Germinal center (tissue), 1 donor: Measurements from ENCODE around the gene TIMP3.
"Not testable (repeated sequence)": the region's sequence is repeated elsewhere in the genome, so short reads cannot be mapped to it uniquely, and the experiment has no call there.

ENCODE experiments used
- DNase-seq: peaks from one replicate; pipeline ENCODE4 v3.0.0; 2012; ENCODE audit warnings: mixed read lengths, low spot score

Gene TIMP3

DNA sequence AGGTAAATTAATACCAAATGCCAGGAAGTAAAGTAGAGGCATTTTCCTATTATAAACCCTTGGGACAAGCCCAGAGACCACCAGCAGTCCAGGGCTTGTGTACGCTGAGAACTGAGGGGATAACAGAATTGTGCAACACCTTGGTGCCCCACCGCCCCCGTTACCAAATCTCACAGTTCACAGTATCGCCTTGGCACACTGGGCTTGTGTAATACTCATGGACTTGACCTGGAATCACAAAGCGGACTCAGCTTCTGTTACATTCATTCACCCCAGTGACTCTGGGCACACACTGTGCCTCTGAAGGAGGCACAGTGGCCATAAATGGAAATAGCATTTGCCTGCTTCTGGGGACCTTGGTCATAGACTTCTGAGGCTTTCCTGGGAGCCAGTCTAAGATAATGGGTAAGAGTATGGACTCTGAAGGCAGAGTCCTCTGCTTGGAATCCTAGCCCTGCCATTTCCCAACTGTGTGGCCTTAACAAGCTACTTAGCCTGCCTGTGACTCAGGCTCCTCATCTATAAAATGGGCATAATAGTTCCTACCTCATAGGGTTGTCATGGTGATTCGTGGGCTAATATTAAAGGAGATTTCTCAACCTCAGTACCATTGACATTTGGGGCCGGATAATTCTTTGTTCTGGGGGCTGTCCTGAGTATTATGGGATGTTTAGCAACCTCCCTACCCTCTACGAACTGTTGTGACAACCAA lies 53.7 kb downstream of the TIMP3 start:
- no peak for DNase-seq

DNA sequence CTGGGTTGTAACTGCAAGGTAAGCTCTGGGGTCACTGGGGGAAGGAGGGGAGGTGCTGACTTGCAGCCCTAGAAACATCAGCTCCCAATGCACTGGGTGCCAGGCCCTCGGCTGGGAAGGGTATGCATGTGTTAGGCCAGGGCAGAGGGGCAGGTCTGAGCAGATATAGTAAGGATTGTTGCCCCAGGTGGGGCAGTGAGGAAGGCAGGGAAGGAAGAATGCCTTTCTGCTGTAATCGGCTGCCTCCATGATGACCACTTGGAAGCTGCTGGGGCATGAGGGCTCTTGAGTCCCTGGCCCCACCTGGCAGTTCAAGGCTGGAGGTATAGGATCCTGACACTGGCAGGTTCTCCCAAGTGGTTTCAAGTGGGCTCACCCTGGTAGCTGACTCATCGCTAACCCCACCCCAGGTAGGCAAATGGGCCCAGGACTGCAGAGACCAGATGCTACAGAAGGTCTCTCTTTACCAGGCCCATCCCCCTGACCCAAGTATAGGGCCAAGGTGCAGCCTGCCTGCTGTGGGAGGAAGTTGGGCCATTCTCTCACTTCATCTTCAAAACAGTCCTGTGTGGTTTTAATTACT lies 56.7 kb downstream of the TIMP3 start:
- no peak for DNase-seq

DNA sequence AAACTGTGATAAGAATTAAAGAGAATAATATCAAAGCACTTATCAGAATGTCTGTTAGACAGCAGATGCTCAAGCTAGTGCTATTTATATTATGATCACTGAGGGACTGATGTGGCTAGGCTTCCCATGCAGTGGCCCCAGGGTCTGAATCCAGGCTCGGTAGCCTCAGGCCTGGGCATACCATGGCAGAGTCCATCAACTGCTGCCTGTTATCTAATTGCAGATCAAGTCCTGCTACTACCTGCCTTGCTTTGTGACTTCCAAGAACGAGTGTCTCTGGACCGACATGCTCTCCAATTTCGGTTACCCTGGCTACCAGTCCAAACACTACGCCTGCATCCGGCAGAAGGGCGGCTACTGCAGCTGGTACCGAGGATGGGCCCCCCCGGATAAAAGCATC lies 57.5 kb downstream of the TIMP3 start:
- no peak for DNase-seq

DNA sequence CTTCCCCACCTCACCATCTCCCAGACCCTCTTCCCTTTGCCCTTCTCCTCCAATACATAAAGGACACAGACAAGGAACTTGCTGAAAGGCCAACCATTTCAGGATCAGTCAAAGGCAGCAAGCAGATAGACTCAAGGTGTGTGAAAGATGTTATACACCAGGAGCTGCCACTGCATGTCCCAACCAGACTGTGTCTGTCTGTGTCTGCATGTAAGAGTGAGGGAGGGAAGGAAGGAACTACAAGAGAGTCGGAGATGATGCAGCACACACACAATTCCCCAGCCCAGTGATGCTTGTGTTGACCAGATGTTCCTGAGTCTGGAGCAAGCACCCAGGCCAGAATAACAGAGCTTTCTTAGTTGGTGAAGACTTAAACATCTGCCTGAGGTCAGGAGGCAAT lies 58.2 kb downstream of the TIMP3 start:
- no peak for DNase-seq

DNA sequence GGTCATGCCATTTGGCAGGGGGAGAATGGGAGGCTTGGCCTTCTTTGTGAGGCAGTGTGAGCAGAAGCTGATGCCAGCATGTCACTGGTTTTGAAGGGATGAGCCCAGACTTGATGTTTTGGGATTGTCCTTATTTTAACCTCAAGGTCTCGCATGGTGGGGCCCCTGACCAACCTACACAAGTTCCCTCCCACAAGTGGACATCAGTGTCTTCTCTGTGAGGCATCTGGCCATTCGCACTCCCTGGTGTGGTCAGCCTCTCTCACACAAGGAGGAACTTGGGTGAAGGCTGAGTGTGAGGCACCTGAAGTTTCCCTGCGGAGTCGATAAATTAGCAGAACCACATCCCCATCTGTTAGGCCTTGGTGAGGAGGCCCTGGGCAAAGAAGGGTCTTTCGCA lies 59.8 kb downstream of the TIMP3 start:
- DNase-seq = no peak

DNA sequence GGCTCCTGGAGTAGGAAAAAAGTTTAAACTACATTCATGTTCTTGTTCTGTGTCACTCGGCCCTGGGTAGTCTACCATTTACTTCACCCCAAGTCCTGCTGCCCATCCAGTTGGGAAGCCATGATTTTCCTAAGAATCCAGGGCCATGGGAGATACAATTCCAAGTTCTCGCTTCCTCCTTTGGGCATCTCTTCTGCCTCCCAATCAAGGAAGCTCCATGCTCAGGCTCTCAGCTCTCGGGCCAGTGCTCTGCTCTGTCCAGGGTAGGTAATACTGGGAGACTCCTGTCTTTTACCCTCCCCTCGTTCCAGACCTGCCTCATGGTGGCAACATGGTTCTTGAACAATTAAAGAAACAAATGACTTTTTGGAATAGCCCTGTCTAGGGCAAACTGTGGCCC lies 60.6 kb downstream of the TIMP3 start:
- no peak for DNase-seq

DNA sequence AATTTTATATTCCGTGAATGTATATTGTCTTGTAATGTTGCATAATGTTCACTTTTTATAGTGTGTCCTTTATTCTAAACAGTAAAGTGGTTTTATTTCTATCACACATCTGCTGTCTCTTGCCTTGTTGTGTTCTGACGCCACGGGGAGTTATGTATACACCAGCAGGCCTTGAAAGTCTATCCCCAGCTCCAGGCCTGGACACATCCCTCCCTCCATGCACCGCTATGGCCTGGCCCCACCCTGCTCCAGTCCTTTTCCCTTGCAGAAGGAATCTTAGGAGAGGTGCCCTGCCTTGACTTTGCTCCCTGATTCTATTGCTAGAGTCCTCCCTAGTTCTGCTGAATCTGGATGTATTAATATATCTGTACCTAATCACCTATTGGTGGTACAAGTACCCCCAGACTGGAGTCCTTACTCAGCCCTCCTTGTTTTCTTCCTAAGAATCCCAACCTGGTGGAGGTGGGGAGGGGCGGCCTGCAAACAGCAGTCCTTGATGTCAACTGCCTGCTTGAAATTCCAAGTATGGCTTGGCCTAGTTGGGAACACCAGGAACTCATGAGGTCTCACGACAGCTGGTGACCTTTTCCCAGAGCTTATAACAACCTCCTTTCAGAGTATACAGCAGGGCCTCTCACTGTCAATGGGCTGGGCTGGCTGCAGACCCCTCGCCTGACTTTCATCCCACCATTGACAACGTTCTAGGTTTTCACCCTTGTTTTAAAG lies 61.6 kb downstream of the TIMP3 start:
- DNase-seq = no peak

DNA sequence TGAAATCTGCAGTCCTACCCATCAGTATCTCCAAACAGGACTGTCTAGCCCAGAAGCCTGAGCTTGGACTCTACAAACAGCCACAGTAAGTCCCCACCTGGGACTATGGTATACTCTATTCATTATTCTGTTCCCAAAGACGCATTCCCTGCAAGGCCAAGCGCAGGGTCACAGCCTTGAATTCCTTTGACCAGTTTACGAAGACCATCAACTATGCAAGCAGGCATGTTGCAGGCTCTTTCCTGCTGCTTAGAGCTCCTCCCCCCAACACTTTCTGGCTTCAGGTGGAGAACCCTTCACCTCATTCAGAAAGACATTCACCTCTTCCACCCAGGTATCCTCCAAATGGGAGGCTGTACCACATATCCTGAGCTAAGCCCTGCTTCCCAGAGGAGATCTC lies 62.5 kb downstream of the TIMP3 start:
- DNase-seq = no peak

DNA sequence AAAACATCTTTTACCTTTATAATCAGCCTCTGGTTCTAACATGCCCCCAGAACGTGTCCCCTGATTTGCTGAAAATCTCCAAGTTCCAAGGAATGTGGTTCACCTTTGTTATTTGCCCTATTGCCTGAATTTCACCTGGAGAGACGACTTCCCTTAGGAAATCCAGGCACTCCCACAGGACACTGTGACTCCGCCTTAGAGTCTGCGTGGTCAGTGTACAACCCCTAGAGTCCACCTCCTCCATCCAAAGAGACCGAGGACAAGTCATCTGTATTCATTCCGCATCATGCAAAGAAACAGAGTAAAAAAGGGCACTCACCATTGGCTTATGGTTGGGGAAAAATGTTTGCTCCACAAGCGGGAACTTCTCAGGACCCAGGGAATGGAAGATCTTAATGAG lies 63.1 kb downstream of the TIMP3 start:
- DNase-seq = no peak

DNA sequence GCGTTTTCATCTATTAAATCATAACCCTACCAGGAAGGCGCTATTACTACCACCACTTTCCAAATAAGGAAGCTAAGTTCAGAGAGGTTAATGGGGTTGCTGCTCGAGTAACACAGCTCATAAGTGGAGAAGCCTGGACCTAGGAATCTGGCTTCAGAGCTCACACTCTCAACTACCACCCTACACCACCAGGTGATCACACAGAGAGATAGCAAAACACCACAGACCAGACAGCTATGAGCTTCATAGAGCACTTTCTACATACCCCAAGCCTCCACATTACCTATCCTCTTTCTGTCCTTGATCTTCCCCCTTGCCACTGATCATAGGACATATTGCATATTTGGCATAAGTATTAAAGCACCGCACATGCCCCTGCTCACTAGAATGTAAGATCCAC lies 65.4 kb downstream of the TIMP3 start:
- DNase-seq = no peak

DNA sequence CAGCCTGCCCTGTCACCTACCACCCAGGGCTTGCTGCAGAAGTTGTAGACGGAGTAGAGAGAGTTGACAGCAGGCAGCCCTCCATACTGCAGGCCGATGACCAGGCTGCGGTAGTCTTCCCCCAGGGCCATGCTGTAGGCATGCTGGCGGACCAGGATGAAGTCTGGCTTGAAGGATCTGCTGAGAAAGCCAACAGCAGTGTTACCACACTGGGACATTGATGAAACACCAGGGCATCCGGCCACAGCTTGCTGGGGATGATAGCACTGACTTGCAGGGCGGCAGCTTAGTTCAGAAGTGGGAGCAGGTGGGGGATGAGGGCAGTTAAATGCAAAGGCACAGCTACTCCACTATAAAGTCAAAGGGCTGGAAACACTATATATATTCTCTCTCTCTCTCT lies 67.4 kb downstream of the TIMP3 start:
- no peak for DNase-seq

DNA sequence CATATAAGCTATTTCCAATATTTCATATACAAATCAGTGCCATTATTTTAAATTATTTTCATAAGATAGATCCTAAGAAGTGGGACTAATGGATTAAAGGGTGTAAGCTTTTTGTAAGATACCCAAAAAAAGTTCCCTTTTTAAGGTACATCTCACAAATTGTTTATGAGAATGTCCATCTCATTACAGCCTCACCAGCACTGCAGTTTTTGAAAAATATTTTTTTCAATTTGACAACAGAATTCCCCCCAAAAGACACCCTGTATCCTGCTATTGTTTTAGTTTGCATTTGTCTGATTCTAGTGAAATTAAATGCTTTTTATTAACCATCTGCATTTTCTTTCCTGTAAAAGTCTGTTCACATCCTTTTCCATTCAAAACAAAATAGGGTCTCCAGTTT lies 69.0 kb downstream of the TIMP3 start:
- DNase-seq = no peak

DNA sequence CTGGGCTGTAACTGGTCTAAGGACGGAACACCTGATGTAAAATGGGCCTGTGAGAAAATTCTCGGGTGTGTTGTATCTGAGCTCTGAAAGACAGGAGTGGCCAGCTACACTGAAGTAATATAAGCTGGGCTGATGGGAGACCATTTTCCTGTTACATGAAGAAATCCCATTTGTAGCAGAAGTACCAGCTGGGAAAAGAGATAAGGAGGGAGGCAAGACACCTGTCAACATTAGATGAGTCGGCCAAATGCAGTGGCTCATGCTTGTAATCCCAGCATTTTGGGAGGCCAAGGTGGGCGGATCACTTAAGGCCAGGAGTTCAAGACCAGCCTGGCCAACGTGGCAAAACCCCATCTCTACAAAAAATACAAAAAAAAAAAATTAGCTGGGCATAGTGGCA lies 72.1 kb downstream of the TIMP3 start:
- not testable (repeated sequence) for DNase-seq

DNA sequence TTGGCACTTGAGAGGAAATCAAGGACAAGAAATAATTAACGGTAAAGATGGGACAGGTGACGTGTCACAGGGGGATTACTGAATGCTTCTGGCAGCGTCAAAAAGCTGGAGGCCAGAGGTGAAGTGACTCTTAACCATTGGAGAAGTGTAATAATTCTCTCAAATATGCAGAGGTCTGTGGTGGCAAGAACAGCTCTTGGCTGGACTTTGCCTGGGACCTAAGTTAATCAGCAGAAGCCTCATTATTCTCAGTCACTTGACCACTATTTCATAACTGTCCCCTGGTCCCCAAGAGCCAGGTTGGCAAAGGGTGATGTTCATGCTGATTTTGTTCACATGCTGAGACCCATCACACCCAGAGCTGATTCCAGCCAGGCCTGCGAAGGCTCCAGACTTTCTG lies 72.9 kb downstream of the TIMP3 start:
- DNase-seq = no peak

DNA sequence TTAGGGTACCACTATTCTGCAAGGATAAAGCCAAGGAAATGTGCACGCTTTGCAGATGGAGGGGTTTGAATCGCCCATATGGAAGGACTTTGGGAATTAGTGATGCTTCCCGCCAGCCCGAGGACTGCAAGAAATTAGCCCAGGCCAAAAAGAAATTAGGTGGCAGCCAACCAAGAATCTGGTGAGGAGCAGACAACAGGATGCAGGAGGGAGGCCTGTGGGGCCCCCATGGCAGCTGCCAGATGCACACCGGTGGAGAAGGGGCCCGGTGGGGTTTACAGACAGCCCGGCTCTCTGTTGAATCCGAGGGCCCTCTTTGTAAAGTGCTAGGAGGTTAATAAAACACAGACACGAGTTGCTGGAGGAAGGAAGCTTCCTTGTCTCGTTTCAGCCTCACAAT lies 73.5 kb downstream of the TIMP3 start:
- DNase-seq = no peak

DNA sequence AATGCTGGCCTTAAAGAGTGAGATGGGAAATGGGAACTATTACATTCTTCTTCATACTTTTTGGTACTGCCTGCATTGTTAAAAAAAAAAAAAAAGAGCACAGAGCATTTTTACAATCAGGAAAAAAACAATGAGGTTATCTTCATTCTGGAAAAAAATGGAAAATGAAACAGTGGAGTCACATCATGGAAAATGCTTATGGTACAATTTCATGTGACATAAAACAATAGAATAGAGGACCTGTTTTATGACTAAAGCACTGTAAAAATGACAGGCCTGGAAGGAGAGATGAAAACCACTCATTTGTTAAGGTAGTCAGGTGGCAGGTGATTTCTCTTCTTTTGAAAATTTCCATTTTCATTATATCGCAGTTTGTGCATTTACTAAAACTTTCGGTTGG lies 75.0 kb downstream of the TIMP3 start:
- DNase-seq = no peak

DNA sequence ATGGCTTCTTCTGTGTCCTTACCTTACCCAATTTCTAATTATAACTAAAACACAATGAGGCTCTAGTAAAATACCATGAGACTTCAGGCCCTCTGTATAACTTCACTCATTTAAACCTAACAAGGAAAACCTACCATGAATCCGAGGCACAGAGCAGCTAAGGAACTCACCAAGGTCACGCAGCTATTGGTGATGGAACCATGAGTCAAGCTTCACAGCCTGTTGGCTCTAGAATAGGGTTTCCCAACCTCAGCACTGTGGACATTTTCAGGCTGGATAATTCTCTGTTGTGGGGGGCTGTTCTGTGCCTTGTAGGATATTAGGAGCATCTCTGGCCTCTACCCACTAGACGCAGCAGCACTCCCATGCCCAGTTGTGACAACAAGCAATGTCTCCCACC lies 75.7 kb downstream of the TIMP3 start:
- no peak for DNase-seq

DNA sequence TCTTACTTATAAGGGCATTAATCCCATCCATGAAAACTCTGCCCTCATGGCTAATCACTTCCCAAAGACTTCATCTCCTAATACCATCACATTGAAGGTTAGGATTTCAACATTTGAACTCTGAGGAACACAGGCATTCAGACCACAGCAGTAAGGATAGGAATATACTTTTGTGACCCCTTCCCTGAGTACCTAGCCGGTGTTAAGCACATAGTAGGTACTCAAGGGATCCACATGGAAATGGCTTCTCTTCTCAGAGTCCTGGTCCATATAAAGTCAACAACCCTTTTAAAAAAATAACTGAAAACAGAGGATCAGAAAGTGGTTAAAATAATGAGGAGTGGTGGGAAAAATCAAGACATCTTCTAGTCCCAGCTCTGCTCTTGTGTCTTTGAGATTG lies 78.0 kb downstream of the TIMP3 start:
- no peak for DNase-seq

DNA sequence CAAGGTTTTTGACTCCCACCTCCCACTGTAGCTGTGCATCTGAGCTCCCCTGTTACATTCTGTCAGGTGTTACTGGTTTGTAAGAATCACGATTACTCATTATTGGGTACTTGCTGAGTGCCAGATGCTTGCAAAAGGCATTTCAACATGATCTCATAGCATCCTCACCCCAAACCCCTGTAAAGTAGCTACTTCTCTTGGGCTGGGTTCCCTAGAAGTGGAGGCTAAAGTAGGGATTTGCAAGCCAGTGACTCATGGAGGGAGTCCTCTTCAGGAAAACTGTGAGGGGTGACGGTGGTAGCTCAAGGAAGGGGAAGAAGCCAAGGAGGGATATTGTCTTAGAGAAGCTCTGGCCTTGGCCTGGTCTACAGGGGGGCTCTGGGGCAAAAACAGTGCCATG lies 78.6 kb downstream of the TIMP3 start:
- DNase-seq = no peak

DNA sequence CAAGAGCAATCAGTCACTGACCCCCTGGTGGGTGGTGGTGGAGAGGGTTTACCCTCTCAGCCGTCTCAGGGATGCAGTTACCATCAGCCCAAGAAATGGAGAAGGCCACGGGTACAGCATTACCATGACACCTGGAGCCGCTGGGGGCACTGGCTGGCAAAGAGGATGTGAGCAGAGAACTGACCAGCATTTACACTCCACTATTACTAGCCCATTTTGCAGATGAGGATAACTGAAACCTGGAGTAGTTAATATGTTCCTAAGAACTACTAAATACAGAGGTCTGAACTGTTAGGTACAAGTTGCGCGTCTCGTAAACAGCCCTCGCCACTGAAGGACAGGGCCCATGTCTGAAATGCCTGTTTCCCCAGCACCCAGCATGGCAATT lies 79.0 kb downstream of the TIMP3 start:
- DNase-seq = no peak

DNA sequence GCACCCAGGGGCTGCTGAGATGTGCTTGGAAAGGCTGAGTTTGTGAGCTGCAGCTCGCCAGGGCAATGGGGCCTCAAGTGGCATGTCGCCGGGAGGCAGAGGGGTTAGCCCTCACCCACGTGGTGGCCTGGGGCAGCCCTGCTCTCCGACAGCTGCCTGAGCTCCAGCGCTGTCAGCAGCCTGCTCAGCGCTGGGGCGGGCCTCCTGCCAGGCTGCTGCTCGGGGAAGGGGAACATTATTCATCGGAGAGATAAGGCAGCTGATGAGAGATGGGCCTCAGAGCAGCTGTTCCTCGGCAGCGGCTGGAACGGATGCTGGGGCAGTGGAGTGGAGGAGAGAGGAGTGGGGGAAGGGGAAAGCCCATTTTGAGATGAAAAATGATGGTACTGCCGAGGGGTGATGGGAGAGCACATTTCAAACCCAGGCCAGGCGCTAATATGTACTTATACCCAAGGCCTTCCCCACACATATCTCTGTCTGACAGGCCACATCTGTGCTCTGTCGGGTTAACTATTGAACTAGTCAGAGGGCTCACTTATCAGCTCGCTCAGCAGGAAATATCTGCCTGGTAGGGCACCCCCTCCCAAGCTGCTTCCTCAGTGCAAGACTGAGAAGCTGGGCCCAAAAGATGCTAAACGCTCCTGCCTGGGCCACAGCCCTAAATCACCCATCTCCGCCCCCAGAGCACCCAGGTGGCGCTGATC lies 79.5 kb downstream of the TIMP3 start:
- no peak for DNase-seq

DNA sequence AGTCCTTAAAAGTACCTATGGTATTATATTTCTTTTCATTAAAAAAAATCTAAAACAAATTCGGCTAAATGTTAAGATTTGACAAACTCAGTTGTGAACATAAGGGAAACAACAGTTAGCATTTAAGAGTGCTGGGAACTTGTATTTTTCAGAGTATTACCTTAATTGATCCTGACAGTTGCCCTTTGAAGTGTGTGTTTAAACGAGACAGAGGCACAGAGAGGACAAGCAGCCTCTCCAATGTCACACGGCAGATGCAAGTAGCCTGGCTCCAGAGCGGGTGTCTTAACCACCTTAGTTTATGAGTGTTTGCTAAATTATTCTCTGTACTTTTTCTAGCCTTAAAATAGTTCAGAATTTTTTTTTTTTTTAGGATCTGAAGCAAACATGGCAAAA lies 80.9 kb downstream of the TIMP3 start:
- no peak for DNase-seq
